Right lobe of liver (tissue), 4 donors: Measurements from ENCODE around the gene LRRC9.
"Not testable (repeated sequence)": the region's sequence is repeated elsewhere in the genome, so short reads cannot be mapped to it uniquely, and the experiment has no call there.

Source experiments
- POLR2A ChIP-seq: fragments of 450-650 bp; IDR thresholded peaks from one replicate; pipeline ENCODE4 v1.6.1; 2017; ENCODE audit warnings: antibody characterized with exemption, mild to moderate bottlenecking
- TF ChIP-seq, protein P1 (sequence below), 4 donors: fragments of 200-600 bp in 3 of 4; fragments of 450-650 bp in 1 of 4; IDR thresholded peaks; one replicate each; pipeline versions ENCODE4 v1.5.1 to v1.8.0; 2016 to 2022; ENCODE audit warnings: antibody characterized with exemption in 4 of 4, mild to moderate bottlenecking in 2 of 4
- donor health status: DM: no; HTN: no; CAD: no.
- donor health status: DM: no; HTN: no; CAD: no.
- donor health status: DM: no; HTN: yes; CAD: no.

DNA sequence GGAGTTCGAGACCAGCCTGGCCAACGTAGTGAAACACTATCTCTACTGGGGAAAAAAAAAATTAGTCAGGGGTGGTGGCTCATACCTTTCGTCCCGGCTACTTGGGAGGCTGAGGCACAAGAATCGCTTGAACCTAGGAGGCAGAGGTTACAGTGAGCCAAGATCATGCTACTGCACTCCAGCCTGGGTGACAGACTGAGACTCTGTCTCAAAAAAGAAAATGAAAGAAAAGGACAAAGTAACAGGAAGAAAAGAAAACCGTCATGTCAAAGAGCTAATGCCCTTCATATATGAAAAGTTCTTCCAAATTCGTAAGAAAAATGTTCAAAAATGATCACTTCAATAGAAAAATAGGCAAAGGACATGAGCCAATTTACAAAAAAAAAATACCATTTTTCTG is 179.9 kb downstream of the LRRC9 start:
- TF ChIP-seq, protein P1, sequence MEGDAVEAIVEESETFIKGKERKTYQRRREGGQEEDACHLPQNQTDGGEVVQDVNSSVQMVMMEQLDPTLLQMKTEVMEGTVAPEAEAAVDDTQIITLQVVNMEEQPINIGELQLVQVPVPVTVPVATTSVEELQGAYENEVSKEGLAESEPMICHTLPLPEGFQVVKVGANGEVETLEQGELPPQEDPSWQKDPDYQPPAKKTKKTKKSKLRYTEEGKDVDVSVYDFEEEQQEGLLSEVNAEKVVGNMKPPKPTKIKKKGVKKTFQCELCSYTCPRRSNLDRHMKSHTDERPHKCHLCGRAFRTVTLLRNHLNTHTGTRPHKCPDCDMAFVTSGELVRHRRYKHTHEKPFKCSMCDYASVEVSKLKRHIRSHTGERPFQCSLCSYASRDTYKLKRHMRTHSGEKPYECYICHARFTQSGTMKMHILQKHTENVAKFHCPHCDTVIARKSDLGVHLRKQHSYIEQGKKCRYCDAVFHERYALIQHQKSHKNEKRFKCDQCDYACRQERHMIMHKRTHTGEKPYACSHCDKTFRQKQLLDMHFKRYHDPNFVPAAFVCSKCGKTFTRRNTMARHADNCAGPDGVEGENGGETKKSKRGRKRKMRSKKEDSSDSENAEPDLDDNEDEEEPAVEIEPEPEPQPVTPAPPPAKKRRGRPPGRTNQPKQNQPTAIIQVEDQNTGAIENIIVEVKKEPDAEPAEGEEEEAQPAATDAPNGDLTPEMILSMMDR (IDR thresholded peaks at IDR 0.05): not testable (repeated sequence)
- not testable (repeated sequence) for TF ChIP-seq POLR2A
